HepG2 (cell line): ENCODE data around the gene PRMT6. TPM values are rescaled to one million over a fixed set of nuclear protein-coding genes. Genes with fewer than 3 reads are reported as not detected.
A peak's percentile ranks its signal among the peaks of the same experiment; 100 is the strongest.

Experiments
- ATAC-seq: fragments of 200-7000 bp; cut with Tn5 transposase; 3 replicates; pipeline ENCODE4 v1.9.1; 2020; ENCODE audit warnings: mild to moderate bottlenecking, moderate library complexity
- Bru-seq: library from RNA; stranded (reverse); fragments of 400-500 nt; gene quantifications from one replicate; lab custom pipeline; 2021; lab: Mats Ljungman, UMichigan
- BruChase-seq, 2 experiments: library from RNA; stranded (reverse); fragments of 400-500 nt; gene quantifications; one replicate each; lab custom pipeline; 2021; lab: Mats Ljungman, UMichigan
- BruUV-seq: library from RNA; stranded (reverse); fragments of 400-500 nt; replicated peaks from 2 replicates; lab custom pipeline; 2021; lab: Mats Ljungman, UMichigan
- CTCF ChIA-PET: fragments of 300-600 bp; formaldehyde crosslinking; extraction: SDS; loops from one replicate; lab custom pipeline; 2021; ENCODE audit warnings: low total read pairs, inconsistent platforms, low intra/inter-chr PET ratio; lab: Yijun Ruan, JAX
- POLR2A ChIA-PET: fragments of 350-600 bp; sonication (Branson Sonifier 250); formaldehyde crosslinking; loops from one replicate; lab custom pipeline; 2020; ENCODE audit warnings: antibody characterized with exemption, inconsistent platforms; lab: Yijun Ruan, JAX
- DNase-seq: peaks from one replicate; pipeline ENCODE4 v3.0.0-alpha.2; 2015; ENCODE audit warnings: low spot score
- FAIRE-seq: peaks from 3 replicates; lab custom pipeline; 2011; peaks lifted over from hg19 to GRCh38; lab: Jason Lieb, UNC
- H2AFZ ChIP-seq: one replicate; pipeline ENCODE4 v1.6.1; 2011; ENCODE audit warnings: low read length, inconsistent platforms
- H3K27ac ChIP-seq: fragments of 300-600 bp; 3 replicates; pipeline ENCODE4 v1.8.0; 2011; ENCODE audit warnings: mixed run types, mild to moderate bottlenecking, mixed read lengths, low read length, inconsistent platforms; ENCODE audit not compliant: insufficient read depth; ENCODE audit errors: extremely low read length
- H3K27me3 ChIP-seq, 2 experiments: fragments of 200-600 bp in 1 of 2; 2 replicates in 1 of 2; 3 replicates in 1 of 2; pipeline versions ENCODE4 v1.6.0 to v1.8.0; 2011; ENCODE audit warnings: low read length in 2 of 2, mild to moderate bottlenecking in 2 of 2, moderate library complexity in 2 of 2, inconsistent platforms in 1 of 2; ENCODE audit not compliant: insufficient read depth in 2 of 2, control insufficient read depth in 1 of 2
- H3K36me3 ChIP-seq, 2 experiments: fragments of 200-600 bp in 1 of 2; replicated peaks in 1 of 2; 2 replicates in 1 of 2; 3 replicates in 1 of 2; pipeline versions ENCODE4 v1.5.1 to v1.8.0; 2011; ENCODE audit warnings: low read length in 2 of 2, inconsistent platforms in 1 of 2; ENCODE audit not compliant: insufficient read depth in 2 of 2, control insufficient read depth in 1 of 2
- H3K4me1 ChIP-seq: 2 replicates; pipeline ENCODE4 v1.5.1; 2012; ENCODE audit warnings: low read length, inconsistent platforms; ENCODE audit not compliant: insufficient read depth
- H3K4me2 ChIP-seq: 2 replicates; pipeline ENCODE4 v1.6.0; 2011; ENCODE audit warnings: low read depth, low read length, inconsistent platforms
- H3K4me3 ChIP-seq, 3 experiments: fragments of 200-600 bp in 1 of 3; sonication (generic), shearing (Covaris generic) in 1 of 3; replicated peaks in 1 of 3; 2 replicates each; pipeline ENCODE4 v1.5.1; 2011 to 2016; ENCODE audit warnings: low read length in 3 of 3, inconsistent platforms in 2 of 3, low read depth in 2 of 3, mild to moderate bottlenecking in 2 of 3, control low read depth in 1 of 3, mixed read lengths in 1 of 3; ENCODE audit not compliant: insufficient read depth in 1 of 3
- H3K79me2 ChIP-seq: one replicate; pipeline ENCODE4 v1.6.1; 2011; ENCODE audit warnings: low read length, inconsistent platforms; ENCODE audit not compliant: insufficient read depth
- H3K9ac ChIP-seq: 2 replicates; pipeline ENCODE4 v1.6.0; 2011; ENCODE audit warnings: mild to moderate bottlenecking, low read depth, low read length, inconsistent platforms; ENCODE audit not compliant: insufficient read depth
- H3K9me3 ChIP-seq: 2 replicates; pipeline ENCODE4 v1.5.1; 2012; ENCODE audit warnings: mild to moderate bottlenecking, low read length
- H4K20me1 ChIP-seq: 2 replicates; pipeline ENCODE4 v1.6.0; 2011; ENCODE audit warnings: inconsistent platforms, mild to moderate bottlenecking, low read length, moderate library complexity; ENCODE audit not compliant: insufficient read depth
- CREM ChIP-seq, 2 experiments: sonication (generic) in 1 of 2; formaldehyde crosslinking in 1 of 2; IDR thresholded peaks; 2 replicates each; pipeline versions ENCODE4 v1.4.0 to v1.6.1; 2016 to 2020; ENCODE audit warnings: antibody characterized with exemption in 1 of 2, mild to moderate bottlenecking in 1 of 2, missing genetic modification reagents in 1 of 2
- GTF3A ChIP-seq: sonication (generic); formaldehyde crosslinking; conservative IDR thresholded peaks from 2 replicates; pipeline ENCODE4 v1.4.0; 2020; ENCODE audit warnings: mild to moderate bottlenecking, missing genetic modification reagents
- HCFC1 ChIP-seq: fragments of 150-350 bp; IDR thresholded peaks from 2 replicates; pipeline ENCODE4 v1.6.1; 2014; ENCODE audit warnings: low read depth, low read length
- HMG20B ChIP-seq: conservative IDR thresholded peaks from 2 replicates; pipeline ENCODE4 v1.6.1; 2016; ENCODE audit warnings: missing genetic modification reagents, missing compliant biosample characterization
- HOXA9 ChIP-seq: sonication (generic); formaldehyde crosslinking; IDR thresholded peaks from 2 replicates; pipeline ENCODE4 v1.8.1; 2022; ENCODE audit warnings: missing genetic modification reagents, mild to moderate bottlenecking, moderate library complexity, borderline replicate concordance
- NPAS2 ChIP-seq: sonication (generic); formaldehyde crosslinking; IDR thresholded peaks from 2 replicates; pipeline ENCODE4 v1.8.0; 2022; ENCODE audit warnings: mild to moderate bottlenecking, missing genetic modification reagents, borderline replicate concordance
- ZBTB20 ChIP-seq: sonication (generic); formaldehyde crosslinking; IDR thresholded peaks from 2 replicates; pipeline ENCODE4 v1.8.1; 2023; ENCODE audit warnings: missing genetic modification reagents, low read depth, mild to moderate bottlenecking, borderline replicate concordance
- ZBTB44 ChIP-seq: sonication (generic); formaldehyde crosslinking; IDR thresholded peaks from 2 replicates; pipeline ENCODE4 v1.4.0; 2020; ENCODE audit warnings: missing genetic modification reagents
- ZMAT5 ChIP-seq: sonication (generic); formaldehyde crosslinking; IDR thresholded peaks from 2 replicates; pipeline ENCODE4 v1.5.0; 2020; ENCODE audit warnings: mild to moderate bottlenecking, low read depth, missing genetic modification reagents, borderline replicate concordance
- ZNF282 ChIP-seq: fragments of 450-650 bp; IDR thresholded peaks from 2 replicates; pipeline ENCODE4 v1.6.1; 2018; ENCODE audit not compliant: partially characterized antibody
- ZNF7 ChIP-seq: IDR thresholded peaks from 2 replicates; pipeline ENCODE4 v1.6.1; 2016; ENCODE audit warnings: missing biosample characterization, missing genetic modification reagents
- ZSCAN30 ChIP-seq: sonication (generic); formaldehyde crosslinking; IDR thresholded peaks from 2 replicates; pipeline ENCODE4 v1.5.0; 2020; ENCODE audit warnings: mild to moderate bottlenecking, missing genetic modification reagents
- WGBS: methylation state at CpG from one replicate; pipeline ENCODE4 v1.1.6; 2017; ENCODE audit warnings: low lambda C conversion rate; 5-methylcytosine and 5-hydroxymethylcytosine counted together
- in situ Hi-C: cut with HindIII; loops from 2 replicates; pipeline ENCODE4 v1.10.0; 2017; ENCODE audit warnings: low pct_unique_long_range_greater_than_20kb; ENCODE audit not compliant: extremely low pct_ligation_motif_present
- intact Hi-C: fragments of 100-400 bp; cut with micrococcal nuclease; formaldehyde crosslinking; loops from one replicate; pipeline ENCODE4 v1.10.0; 2022; ENCODE audit not compliant: unreplicated experiment
- long read RNA-seq, 2 experiments: library from RNA in 1 of 2; library from polyadenylated mRNA in 1 of 2; stranded (forward) in 1 of 2; unstranded in 1 of 2; transcript quantifications; one replicate each; pipeline ENCODE4 v2.0.0, GENCODE V29; 2019 to 2022
- polyA minus RNA-seq, 3 experiments: library from RNA; depleted of rRNA, polyadenylated mRNA; stranded (reverse); fragments of >200 nt; gene quantifications; 2 replicates each; pipeline ENCODE4 v1.2.3, GENCODE V29; 2011; ENCODE audit warnings: low replicate concordance in 1 of 3
- polyA plus RNA-seq, 8 experiments: library from polyadenylated mRNA; depleted of rRNA in 3 of 8; stranded (reverse) in 7 of 8; unstranded in 1 of 8; fragments of >200 nt; fragmentation: Illumina TruSeq in 4 of 8; extraction: Trizol in 4 of 8; gene quantifications; 2 replicates each; pipeline versions ENCODE4 v1.2.1 to v1.2.3, GENCODE V29; 2011 to 2016; ENCODE audit warnings: low read depth in 4 of 8, missing spikeins in 1 of 8, mixed read lengths in 1 of 8; ENCODE audit not compliant: insufficient read depth in 1 of 8
- total RNA-seq, 5 experiments: library from RNA; depleted of rRNA; stranded (reverse); fragments of >200 nt; fragmentation: Illumina TruSeq; extraction: Trizol; gene quantifications; 2 replicates each; pipeline ENCODE4 v1.2.3, GENCODE V29; 2016; ENCODE audit warnings: low read depth in 1 of 5
- TF ChIP-seq, protein P1 (sequence below): sonication (generic); formaldehyde crosslinking; IDR thresholded peaks from 2 replicates; pipeline ENCODE4 v1.5.1; 2020; ENCODE audit warnings: missing genetic modification reagents, mild to moderate bottlenecking, borderline replicate concordance

Gene PRMT6
- total RNA-seq (2016; rRNA removed; fragmentation: Illumina TruSeq; extraction: Trizol), result 15.8 and 20.3 TPM in 2 replicates
- total RNA-seq (2016; cell fraction: cytosol; rRNA removed; fragmentation: Illumina TruSeq; extraction: Trizol; ENCODE audit: low read depth), result 1.3 TPM in 2 replicates
- 17.4 and 20.1 TPM in 2 replicates for total RNA-seq (2016; cell fraction: insoluble cytoplasmic fraction; rRNA removed; fragmentation: Illumina TruSeq; extraction: Trizol)
- 9.1 and 9.4 TPM in 2 replicates for total RNA-seq (2016; cell fraction: membrane; rRNA removed; fragmentation: Illumina TruSeq; extraction: Trizol)
- total RNA-seq (2016; cell fraction: nucleus; rRNA removed; fragmentation: Illumina TruSeq; extraction: Trizol), result 10.0 and 10.4 TPM in 2 replicates
- 8.1 and 8.7 TPM in 2 replicates for polyA plus RNA-seq (2011; rRNA removed)
- polyA plus RNA-seq (2011; cell fraction: cytosol; rRNA removed), result 7.1 and 7.8 TPM in 2 replicates
- polyA plus RNA-seq (2011; cell fraction: nucleus; rRNA removed), result 2.8 and 3.9 TPM in 2 replicates
- 8.2 and 12.4 TPM in 2 replicates for polyA plus RNA-seq (2012)
- polyA plus RNA-seq (2016; cell fraction: cytosol; fragmentation: Illumina TruSeq; extraction: Trizol; ENCODE audit: low read depth), result 1.2 and 1.6 TPM in 2 replicates
- 27.2 and 29.0 TPM in 2 replicates for polyA plus RNA-seq (2016; cell fraction: insoluble cytoplasmic fraction; fragmentation: Illumina TruSeq; extraction: Trizol; ENCODE audit: low read depth)
- polyA plus RNA-seq (2016; cell fraction: membrane; fragmentation: Illumina TruSeq; extraction: Trizol; ENCODE audit: low read depth), result 6.9 and 7.7 TPM in 2 replicates
- 13.4 and 15.6 TPM in 2 replicates for polyA plus RNA-seq (2016; cell fraction: nucleus; fragmentation: Illumina TruSeq; extraction: Trizol; ENCODE audit: insufficient read depth, low read depth)
- 11.2 and 16.9 TPM in 2 replicates for polyA minus RNA-seq (2011; rRNA and poly(A)+ RNA removed; ENCODE audit: low replicate concordance)
- 6.3 TPM in 2 replicates for polyA minus RNA-seq (2011; cell fraction: cytosol; rRNA and poly(A)+ RNA removed)
- polyA minus RNA-seq (2011; cell fraction: nucleus; rRNA and poly(A)+ RNA removed), result 5.3 and 6.1 TPM in 2 replicates
- percentile 81 among the genes with signal in this experiment for Bru-seq, nascent RNA
- BruChase-seq, experiment 1, labeled RNA remaining after a 6-hour chase, result percentile 94 among the genes with signal in this experiment
- BruChase-seq, experiment 2, labeled RNA remaining after a 2-hour chase, result percentile 94 among the genes with signal in this experiment
- long read RNA-seq, experiment 1, transcript PRMT6-201 (1 exons, 2,616 nt), result major isoform, 30 of 31 reads
- long read RNA-seq, experiment 1, partial matches to known transcripts, result 0 of 31 reads
- long read RNA-seq, experiment 1, other reads (novel, unspliced or antisense), result 0 of 31 reads
- long read RNA-seq, experiment 2, transcript PRMT6-201 (1 exons, 2,616 nt), result major isoform, 28 of 29 reads
- long read RNA-seq, experiment 2, partial matches to known transcripts, result 0 of 29 reads
- long read RNA-seq, experiment 2, other reads (novel, unspliced or antisense), result 1 of 29 reads

DNA sequence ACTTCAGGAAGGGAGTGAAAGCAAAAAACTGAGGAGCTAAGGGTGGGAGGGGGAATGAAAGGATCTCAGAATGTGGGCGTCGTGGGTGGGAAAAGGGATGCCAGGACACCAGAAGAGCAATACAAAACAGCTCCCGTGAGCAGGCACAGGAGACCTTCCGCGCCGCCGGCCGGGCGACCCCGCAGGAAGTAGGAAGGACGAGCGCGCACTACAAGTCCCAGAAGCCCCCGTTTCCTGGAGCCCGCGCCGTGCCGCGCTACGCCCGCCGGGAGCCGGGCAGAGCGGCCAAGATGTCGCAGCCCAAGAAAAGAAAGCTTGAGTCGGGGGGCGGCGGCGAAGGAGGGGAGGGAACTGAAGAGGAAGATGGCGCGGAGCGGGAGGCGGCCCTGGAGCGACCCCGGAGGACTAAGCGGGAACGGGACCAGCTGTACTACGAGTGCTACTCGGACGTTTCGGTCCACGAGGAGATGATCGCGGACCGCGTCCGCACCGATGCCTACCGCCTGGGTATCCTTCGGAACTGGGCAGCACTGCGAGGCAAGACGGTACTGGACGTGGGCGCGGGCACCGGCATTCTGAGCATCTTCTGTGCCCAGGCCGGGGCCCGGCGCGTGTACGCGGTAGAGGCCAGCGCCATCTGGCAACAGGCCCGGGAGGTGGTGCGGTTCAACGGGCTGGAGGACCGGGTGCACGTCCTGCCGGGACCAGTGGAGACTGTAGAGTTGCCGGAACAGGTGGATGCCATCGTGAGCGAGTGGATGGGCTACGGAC, at the start of gene PRMT6:
Gene PRMT6 (plus strand): TSS at position 249 of the 771 bp plus-strand sequence. CDS start 42 bp downstream, at position 291.
- Histone ChIP-seq H3K9ac (peak within 1 kb of the TSS; percentile 81), H3K36me3 (no peaks in the 10 kb centered on the region), H3K4me3 (peak within 1 kb of the TSS; percentile 76 to 91 (median 80)), H3K27me3 (no peaks in the 10 kb centered on the region), H3K4me2 (peak within 1 kb of the TSS; percentile 84), H3K79me2 (peaks cover 4% of the 10 kb centered on the region), H3K27ac (peak within 1 kb of the TSS; percentile 59), H4K20me1 (no peaks in the 10 kb centered on the region), H2AFZ (peak within 1 kb of the TSS; percentile 99), H3K4me1 (peaks cover 19% of the 10 kb centered on the region), H3K9me3 (no peaks in the 10 kb centered on the region)
- ATAC-seq (peak; percentile 99), FAIRE-seq (no peak), DNase-seq (peak; percentile 64)
- CTCF ChIA-PET, result no interaction called here
- in situ Hi-C loops, result no loop called here
- BruUV-seq, result TSS peak; percentile 83
- POLR2A ChIA-PET, result interaction anchor here (0.5 to 1.2 kb wide), 5 partner anchors 9 to 1518 kb away, joined by 3 to 5 read pairs (median 3); no protein-coding TSS in a partner anchor
- WGBS, result 3% methylated on average over 42 of the region's 73 CpGs
- intact Hi-C loops, result loop anchor here (2.0 kb wide), 1 partner anchor 86 kb away; no protein-coding TSS in a partner anchor
- TF ChIP-seq, protein P1, sequence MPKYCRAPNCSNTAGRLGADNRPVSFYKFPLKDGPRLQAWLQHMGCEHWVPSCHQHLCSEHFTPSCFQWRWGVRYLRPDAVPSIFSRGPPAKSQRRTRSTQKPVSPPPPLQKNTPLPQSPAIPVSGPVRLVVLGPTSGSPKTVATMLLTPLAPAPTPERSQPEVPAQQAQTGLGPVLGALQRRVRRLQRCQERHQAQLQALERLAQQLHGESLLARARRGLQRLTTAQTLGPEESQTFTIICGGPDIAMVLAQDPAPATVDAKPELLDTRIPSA (CRISPR knock-in tag), result peak; percentile 27; the same call in 1 of the 2 replicates
- TF ChIP-seq HCFC1 (peak; percentile 80), GTF3A (CRISPR knock-in tag) (no peak), ZMAT5 (CRISPR knock-in tag) (no peak), HOXA9 (no peak), NPAS2 (CRISPR knock-in tag) (no peak), ZNF7 (CRISPR knock-in tag) (no peak), HMG20B (CRISPR knock-in tag) (no peak), CREM (IDR thresholded peaks at IDR 0.05) (peak; percentile 59), CREM (CRISPR knock-in tag; IDR thresholded peaks at IDR 0.05) (no peak), ZNF282 (no peak), ZBTB44 (CRISPR knock-in tag) (no peak), ZSCAN30 (CRISPR knock-in tag) (0 out of 2 replicates have a peak, but pooled peaks have one; percentile 23), ZBTB20 (CRISPR knock-in tag) (0 out of 2 replicates have a peak, but pooled peaks have one; percentile 20)
